HCT116 (cell line): Measurements from ENCODE around the gene TNFRSF17.

Experiments used
- CBX3 ChIP-seq: IDR thresholded peaks from 2 replicates; pipeline ENCODE4 v1.6.1; 2012; ENCODE audit warnings: low read depth
- CTCF ChIP-seq, 3 experiments: fragments of 200-600 bp in 1 of 3; sonication (generic) in 1 of 3; IDR thresholded peaks in 2 of 3; conservative IDR thresholded peaks in 1 of 3; 2 replicates each; pipeline ENCODE4 v1.5.1; 2012 to 2017; ENCODE audit warnings: low read depth in 2 of 3, low read length in 2 of 3, antibody characterized with exemption in 1 of 3, borderline replicate concordance in 1 of 3, control low read depth in 1 of 3, mild to moderate bottlenecking in 1 of 3, mixed read lengths in 1 of 3, mixed run types in 1 of 3, moderate library complexity in 1 of 3; ENCODE audit not compliant: insufficient read depth in 1 of 3
- EZH2 ChIP-seq: fragments of 200-600 bp; sonication (generic); IDR thresholded peaks from 2 replicates; pipeline ENCODE4 v1.6.1; 2017; ENCODE audit warnings: antibody characterized with exemption, mixed run types
- EZH2phosphoT487 ChIP-seq: fragments of 200-600 bp; IDR thresholded peaks from 2 replicates; pipeline ENCODE4 v1.6.1; 2018; ENCODE audit warnings: antibody characterized with exemption, borderline replicate concordance
- FOSL1 ChIP-seq: IDR thresholded peaks from 2 replicates; pipeline ENCODE4 v1.6.1; 2012; ENCODE audit warnings: low read depth
- JUND ChIP-seq: IDR thresholded peaks from 2 replicates; pipeline ENCODE4 v1.6.1; 2012
- MAX ChIP-seq: IDR thresholded peaks from 2 replicates; pipeline ENCODE4 v1.6.1; 2012
- POLR2A ChIP-seq: IDR thresholded peaks from 2 replicates; pipeline ENCODE4 v1.7.0; 2011; ENCODE audit warnings: borderline replicate concordance; ENCODE audit not compliant: insufficient read depth, insufficient read length; ENCODE audit errors: extremely low read depth
- POLR2AphosphoS5 ChIP-seq: IDR thresholded peaks from 2 replicates; pipeline ENCODE4 v1.6.1; 2011; ENCODE audit warnings: mild to moderate bottlenecking, low read depth, low read length, moderate library complexity
- RAD21 ChIP-seq: IDR thresholded peaks from 2 replicates; pipeline ENCODE4 v1.6.1; 2012; ENCODE audit warnings: low read depth, mild to moderate bottlenecking
- SIN3A ChIP-seq: IDR thresholded peaks from 2 replicates; pipeline ENCODE4 v1.6.1; 2012; ENCODE audit warnings: low read depth
- SRF ChIP-seq: IDR thresholded peaks from 2 replicates; pipeline ENCODE4 v1.6.1; 2012; ENCODE audit warnings: low read depth
- ZBTB33 ChIP-seq: IDR thresholded peaks from 2 replicates; pipeline ENCODE4 v1.6.1; 2011; ENCODE audit warnings: mild to moderate bottlenecking, low read length, moderate library complexity; ENCODE audit not compliant: insufficient replicate concordance; ENCODE audit errors: extremely low read depth
- ZNF274 ChIP-seq: fragments of 200-500 bp; sonication (Bioruptor generic); IDR thresholded peaks from 2 replicates; pipeline ENCODE4 v1.6.1; 2014; ENCODE audit warnings: mild to moderate bottlenecking, low read depth, low read length, inconsistent platforms

- TF ChIP-seq FOSL1 (no peak), CTCF (IDR thresholded peaks at IDR 0.05 in 2 of 3, conservative IDR thresholded peaks at IDR 0.05 in 1 of 3; ENCODE audit: borderline replicate concordance in 1 of 3, insufficient read depth in 1 of 3, low read depth in 2 of 3, low read length in 2 of 3) (no peak), SRF (no peak), ZNF274 (no peak), RAD21 (no peak), CBX3 (no peak), JUND (no peak), POLR2A (no peak), ZBTB33 (no peak), EZH2phosphoT487 (no peak), MAX (no peak), SIN3A (no peak), EZH2 (no peak), POLR2AphosphoS5 (no peak)
These were observed 52.5 kb downstream of the TNFRSF17 start for GRCh38 chr16:12017558-12017957.
